LNCaP clone FGC (cell line): ENCODE results near the gene TRIM37.

ENCODE experiments used
- DNase-seq: peaks from one replicate; pipeline ENCODE4 v3.0.0-alpha.2; 2011; ENCODE audit warnings: low read depth
- H3K4me3 ChIP-seq: 2 replicates; pipeline ENCODE4 v1.5.1; 2011; ENCODE audit warnings: mild to moderate bottlenecking, low read depth, low read length, control low read depth
- CTCF ChIP-seq: IDR thresholded peaks from 2 replicates; pipeline ENCODE4 v1.5.1; 2012; ENCODE audit warnings: mild to moderate bottlenecking; ENCODE audit not compliant: control insufficient read depth, insufficient read depth; ENCODE audit errors: extremely low read depth

The TRIM37 gene

GRCh38 chr17:59024916-59025315, 81.8 kb downstream of the TRIM37 start:
- no peak overlapping the region for H3K4me3 ChIP-seq
- no peak for DNase-seq
- TF ChIP-seq CTCF, result no peak

DNA sequence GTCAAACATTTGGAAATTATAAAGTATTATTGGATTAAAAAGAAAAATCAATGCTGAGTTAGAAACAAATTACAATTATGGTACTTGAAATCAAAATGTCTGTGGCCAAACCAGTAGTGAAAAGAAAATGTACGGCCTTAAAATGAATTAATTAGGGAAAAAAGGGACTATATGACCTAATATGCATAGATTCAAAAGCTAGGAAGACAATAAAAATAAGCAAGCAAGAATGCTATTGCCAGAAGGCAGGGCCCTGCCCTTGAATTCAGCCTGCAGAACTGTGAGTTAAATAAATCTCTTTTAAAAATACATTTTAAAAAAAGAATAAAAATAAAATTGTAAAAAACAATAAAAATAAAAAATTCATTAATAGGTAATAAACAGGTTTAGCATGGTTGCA, 88.7 kb downstream of the TRIM37 start:
- DNase-seq, result no peak
- no peak for TF ChIP-seq CTCF
- H3K4me3 ChIP-seq, result no peak overlapping the region

GRCh38 chr17:59011975-59012374, 94.7 kb downstream of the TRIM37 start:
- DNase-seq, result no peak
- no peak for TF ChIP-seq CTCF
- H3K4me3 ChIP-seq, result no peak overlapping the region

GRCh38 chr17:59010026-59010425, 96.7 kb downstream of the TRIM37 start:
- TF ChIP-seq CTCF, result no peak
- no peak for DNase-seq

GRCh38 chr17:59008737-59009136, 97.9 kb downstream of the TRIM37 start:
- DNase-seq, result no peak
- H3K4me3 ChIP-seq, result no peak overlapping the region
- no peak for TF ChIP-seq CTCF

More at GRCh38 chr17:59010026-59010425, 96.7 kb downstream of the TRIM37 start:
- H3K4me3 ChIP-seq, result no peak overlapping the region

DNA sequence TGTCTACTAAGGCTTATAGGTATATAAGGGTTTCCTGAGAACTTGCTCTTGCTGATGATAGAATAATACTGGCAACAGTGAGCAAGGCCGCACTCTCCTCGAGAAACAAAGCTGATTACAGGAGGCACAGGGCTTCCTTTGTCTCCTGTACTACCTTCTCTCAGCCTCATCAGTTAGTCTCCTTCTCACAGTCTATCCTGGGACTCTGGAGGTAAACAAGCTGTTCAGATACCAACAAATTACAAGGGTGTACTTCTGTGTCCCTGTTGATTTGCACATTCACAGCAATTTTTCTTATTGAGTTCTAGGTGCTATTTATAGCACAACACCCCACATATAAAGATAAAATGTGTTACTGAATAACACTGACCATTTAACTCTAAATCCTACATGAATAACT, 98.7 kb downstream of the TRIM37 start:
- TF ChIP-seq CTCF, result no peak
- no peak overlapping the region for H3K4me3 ChIP-seq
- DNase-seq, result no peak

GRCh38 chr17:59004338-59005111, 102.2 kb downstream of the TRIM37 start:
- DNase-seq, result peak; percentile 37
- peak; percentile 90 for TF ChIP-seq CTCF
- no peak overlapping the region for H3K4me3 ChIP-seq
